GM15510 (cell line): Measurements from ENCODE around the gene CDK15.

Source experiments
- POLR2A ChIP-seq: IDR thresholded peaks from 3 replicates; pipeline ENCODE4 v1.6.1; 2011; ENCODE audit warnings: borderline replicate concordance; ENCODE audit not compliant: insufficient read length; ENCODE audit errors: extremely low read depth

The CDK15 gene

GRCh38 chr2:201798252-201798913 lies 8.0 kb upstream of the CDK15 start:
- no peak for TF ChIP-seq POLR2A

GRCh38 chr2:201807452-201807999 lies 1.2 kb downstream of the CDK15 start:
- no peak for TF ChIP-seq POLR2A

- TF ChIP-seq POLR2A: no peak
Observed at GRCh38 chr2:201808027-201808426, 1.7 kb downstream of the CDK15 start.

DNA sequence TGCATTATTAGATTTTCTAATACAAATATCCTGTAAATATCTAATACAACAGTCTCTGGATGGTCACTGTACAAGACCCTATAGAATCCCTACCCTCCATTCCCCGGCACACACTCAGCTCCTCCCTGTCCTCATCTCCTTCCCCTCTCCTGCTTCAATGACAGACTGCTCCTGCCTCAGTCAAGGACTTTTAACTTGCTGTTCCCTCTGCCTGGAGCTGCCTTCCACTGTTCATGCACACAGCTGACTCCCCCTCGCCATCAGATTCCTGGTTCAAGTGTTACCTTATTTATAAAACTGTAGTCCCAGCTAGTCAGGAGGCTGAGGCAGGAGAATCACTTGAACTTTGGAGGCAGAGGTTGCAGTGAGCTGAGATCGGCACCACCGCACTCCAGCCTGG lies 3.3 kb downstream of the CDK15 start:
- TF ChIP-seq POLR2A: no peak

GRCh38 chr2:201813996-201814760 lies 7.8 kb downstream of the CDK15 start:
- TF ChIP-seq POLR2A: no peak

DNA sequence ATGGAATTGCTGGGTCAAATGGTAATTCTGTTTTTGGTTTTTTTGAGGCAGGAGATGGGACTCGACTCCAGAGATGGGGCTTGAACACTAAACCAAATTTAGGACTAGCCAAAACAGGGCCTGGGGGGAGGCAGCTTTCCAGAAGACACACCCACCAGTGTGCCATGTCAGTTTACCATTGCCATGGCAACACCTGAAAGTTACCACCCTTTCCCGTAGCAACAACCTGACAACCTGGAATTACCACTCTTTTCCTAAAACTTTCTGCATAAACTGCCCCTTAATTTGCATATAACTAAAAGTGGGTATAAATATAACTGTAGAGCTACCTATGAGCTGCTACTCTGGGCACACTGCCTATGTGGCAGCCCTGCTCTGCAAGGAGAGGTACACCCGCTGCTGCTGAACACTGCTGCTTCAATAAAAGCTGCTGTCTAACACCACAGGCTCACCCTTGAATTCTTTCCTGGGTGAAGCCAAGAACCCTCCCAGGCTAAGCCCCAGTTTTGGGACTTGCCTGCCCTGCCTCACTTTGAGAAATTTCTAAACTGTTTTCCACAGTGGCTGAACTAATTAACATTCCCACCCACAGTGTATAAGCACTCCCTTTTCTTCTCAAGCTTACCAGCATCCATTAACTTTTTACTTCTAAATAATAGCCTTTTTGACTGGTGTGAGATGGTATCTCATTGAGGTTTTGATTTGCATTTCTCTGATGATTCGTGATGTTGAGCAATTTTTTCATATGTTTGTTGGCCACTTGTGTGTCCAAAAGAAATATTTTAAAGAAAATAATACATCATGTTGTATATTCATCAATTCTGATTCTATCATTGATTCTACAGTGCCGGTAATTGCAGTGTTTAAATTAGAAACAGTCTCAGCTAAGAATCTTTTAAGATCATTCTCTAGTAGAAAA lies 10.6 kb downstream of the CDK15 start:
- no peak for TF ChIP-seq POLR2A

GRCh38 chr2:201820383-201821007 lies 14.2 kb downstream of the CDK15 start:
- TF ChIP-seq POLR2A: no peak

DNA sequence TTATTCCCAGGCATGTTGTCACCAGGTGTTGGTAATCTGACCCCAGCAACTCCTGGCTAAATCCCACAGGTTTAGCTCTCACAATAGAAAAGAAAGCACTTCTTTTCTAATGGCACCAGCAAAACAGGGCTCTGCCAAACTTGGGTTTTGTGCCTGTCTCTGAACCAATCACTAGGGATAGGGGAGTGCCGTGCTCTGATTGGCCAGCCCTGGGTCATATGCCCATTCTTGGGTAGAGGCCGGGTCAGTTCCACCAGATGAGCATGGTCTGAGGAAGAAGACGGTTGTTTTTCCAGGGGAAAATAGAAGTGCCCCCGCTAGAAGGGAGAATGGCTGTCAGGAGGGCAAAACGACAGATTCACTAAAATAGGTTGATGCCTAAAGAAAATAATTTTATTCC lies 14.7 kb downstream of the CDK15 start:
- TF ChIP-seq POLR2A: no peak

GRCh38 chr2:201824212-201824611 lies 17.9 kb downstream of the CDK15 start:
- no peak for TF ChIP-seq POLR2A

DNA sequence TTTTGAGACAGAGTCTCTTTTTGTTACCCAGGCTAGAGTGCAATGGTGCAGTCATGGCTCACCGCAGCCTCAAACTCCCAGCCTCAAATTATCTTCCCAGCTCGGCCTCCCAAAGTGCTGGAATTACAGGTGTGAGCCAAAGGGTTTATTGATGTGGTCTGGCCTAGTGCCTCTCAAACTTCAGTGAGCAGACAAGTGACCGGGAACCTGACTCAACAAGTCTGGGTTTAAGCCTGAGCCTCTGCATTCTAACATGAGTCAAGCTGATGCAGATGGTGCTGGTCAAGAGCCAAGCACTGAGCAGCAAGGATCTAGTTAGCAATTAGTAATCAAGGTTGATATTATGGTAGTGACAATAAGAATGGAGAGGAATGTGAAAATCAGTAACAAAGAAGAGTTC lies 21.3 kb downstream of the CDK15 start:
- TF ChIP-seq POLR2A: no peak

DNA sequence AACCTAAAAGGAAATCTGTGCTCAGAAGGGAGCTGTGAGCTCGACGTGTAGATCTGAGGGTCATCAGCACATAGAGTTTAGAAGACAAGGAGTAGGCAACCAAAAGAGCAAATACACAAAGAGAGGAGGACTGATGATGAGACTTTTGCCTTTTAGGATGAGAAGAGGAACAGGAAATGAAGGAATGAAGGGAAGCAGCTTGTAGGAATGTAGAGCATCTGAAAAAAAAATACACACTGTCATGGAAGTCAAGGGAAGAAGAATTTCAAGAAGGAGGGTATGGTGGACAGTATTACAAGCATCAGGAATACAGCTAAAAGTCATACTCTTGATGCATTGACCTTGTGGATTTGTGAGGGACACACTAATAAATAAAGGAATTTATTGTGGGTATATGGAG lies 21.9 kb downstream of the CDK15 start:
- TF ChIP-seq POLR2A: no peak

- no peak for TF ChIP-seq POLR2A
Observed at GRCh38 chr2:201830666-201831065, 24.3 kb downstream of the CDK15 start.

- TF ChIP-seq POLR2A: no peak
Observed at GRCh38 chr2:201831469-201831868, 25.1 kb downstream of the CDK15 start.

GRCh38 chr2:201833781-201834180 lies 27.4 kb downstream of the CDK15 start:
- TF ChIP-seq POLR2A: no peak
